IMR-90 (cell line): ENCODE measurements around the gene CNPY1.

ENCODE experiments used
- CEBPB ChIP-seq: IDR thresholded peaks from 2 replicates; pipeline ENCODE4 v1.6.1; 2012; ENCODE audit warnings: low read depth, low read length, improper control_type of control experiment
- CTCF ChIP-seq: conservative IDR thresholded peaks from 2 replicates; pipeline ENCODE4 v1.5.1; 2012; ENCODE audit warnings: mild to moderate bottlenecking, low read depth, low read length, improper control_type of control experiment
- FOS ChIP-seq: fragments of 150-350 bp; IDR thresholded peaks from 2 replicates; pipeline ENCODE4 v1.6.1; 2016; ENCODE audit warnings: low read depth, low read length
- MAFK ChIP-seq: IDR thresholded peaks from 2 replicates; pipeline ENCODE4 v1.6.1; 2012; ENCODE audit warnings: low read depth, low read length, improper control_type of control experiment
- POLR2A ChIP-seq: IDR thresholded peaks from 2 replicates; pipeline ENCODE4 v1.6.1; 2012; ENCODE audit warnings: mild to moderate bottlenecking, low read depth, low read length
- RAD21 ChIP-seq: IDR thresholded peaks from 2 replicates; pipeline ENCODE4 v1.6.1; 2012; ENCODE audit warnings: low read length, improper control_type of control experiment
- RCOR1 ChIP-seq: IDR thresholded peaks from 2 replicates; pipeline ENCODE4 v1.6.1; 2012; ENCODE audit warnings: mild to moderate bottlenecking, low read length, improper control_type of control experiment; ENCODE audit not compliant: insufficient replicate concordance
- RFX5 ChIP-seq: IDR thresholded peaks from 2 replicates; pipeline ENCODE4 v1.8.0; 2012; ENCODE audit warnings: low read depth, mild to moderate bottlenecking, low read length, moderate library complexity
- SMC3 ChIP-seq: fragments of 150-350 bp; IDR thresholded peaks from 2 replicates; pipeline ENCODE4 v1.6.1; 2016; ENCODE audit warnings: low read depth, mild to moderate bottlenecking, antibody characterized with exemption, low read length, moderate library complexity

- TF ChIP-seq CTCF (no peak), RCOR1 (no peak), POLR2A (no peak), RFX5 (no peak), CEBPB (no peak), RAD21 (no peak), FOS (no peak), SMC3 (no peak), MAFK (no peak)
Observed at GRCh38 chr7:155520114-155520513, 26.2 kb downstream of the CNPY1 start.
